Prostate gland (tissue), 2 donors: Measurements from ENCODE around the gene FLOT2.

ENCODE experiments used
- CTCF ChIP-seq, 4 experiments: fragments of 200-600 bp in 2 of 4; fragments of 450-650 bp in 2 of 4; sonication (generic) in 2 of 4; IDR thresholded peaks; 1 replicate in 3 of 4; 2 replicates in 1 of 4; pipeline ENCODE4 v1.5.1; 2016 to 2019; ENCODE audit warnings: antibody characterized with exemption in 4 of 4, mild to moderate bottlenecking in 2 of 4, moderate library complexity in 2 of 4
- POLR2A ChIP-seq: fragments of 450-650 bp; IDR thresholded peaks from one replicate; pipeline ENCODE4 v1.6.1; 2016; ENCODE audit warnings: antibody characterized with exemption, mild to moderate bottlenecking

GRCh38 chr17:28906276-28906675 is 8.7 kb upstream of the FLOT2 start:
- TF ChIP-seq CTCF (IDR thresholded peaks at IDR 0.05) (no peak), POLR2A (no peak)
